A549 (cell line): Measurements from ENCODE around the gene ADA.

ENCODE experiments used
- CEBPB ChIP-seq, 2 experiments: fragments of >200 bp in 1 of 2; sonication (Bioruptor Twin) in 1 of 2; formaldehyde crosslinking in 1 of 2; IDR thresholded peaks; 2 replicates each; pipeline ENCODE4 v1.6.1; 2012 to 2016
- CHD4 ChIP-seq: fragments of 200-600 bp; sonication (generic); IDR thresholded peaks from 2 replicates; pipeline ENCODE4 v1.6.1; 2016; ENCODE audit warnings: antibody characterized with exemption, mild to moderate bottlenecking, borderline replicate concordance
- EP300 ChIP-seq, 2 experiments: fragments of >200 bp; sonication (Bioruptor Twin); formaldehyde crosslinking; IDR thresholded peaks; 2 replicates in 1 of 2; 3 replicates in 1 of 2; pipeline ENCODE4 v1.6.1; 2016 to 2017
- HDAC2 ChIP-seq: fragments of 200-600 bp; sonication (generic); IDR thresholded peaks from 2 replicates; pipeline ENCODE4 v1.6.1; 2016
- MAFK ChIP-seq: fragments of 450-650 bp; IDR thresholded peaks from 2 replicates; pipeline ENCODE4 v1.6.1; 2014; ENCODE audit not compliant: partially characterized antibody
- MYC ChIP-seq: IDR thresholded peaks from 2 replicates; pipeline ENCODE4 v1.6.1; 2012; ENCODE audit warnings: mild to moderate bottlenecking, inconsistent platforms, low read length, improper control_type of control experiment, borderline replicate concordance
- POLR2A ChIP-seq: IDR thresholded peaks from 2 replicates; pipeline ENCODE4 v1.6.1; 2012; ENCODE audit warnings: mild to moderate bottlenecking, low read length
- RFX5 ChIP-seq: fragments of 450-650 bp; IDR thresholded peaks from 2 replicates; pipeline ENCODE4 v1.7.1; 2014; ENCODE audit warnings: antibody characterized with exemption, mild to moderate bottlenecking, moderate library complexity
- SREBF2 ChIP-seq: fragments of 450-650 bp; IDR thresholded peaks from 2 replicates; pipeline ENCODE4 v1.6.1; 2014; ENCODE audit warnings: mild to moderate bottlenecking, moderate library complexity
- TP53 ChIP-seq: fragments of 250-450 bp; sonication (Bioruptor Pico); IDR thresholded peaks from 2 replicates; pipeline ENCODE4 v1.5.0; 2021; ENCODE audit warnings: mild to moderate bottlenecking, moderate library complexity
- ZSCAN20 ChIP-seq: fragments of 250-450 bp; sonication (Bioruptor Pico); IDR thresholded peaks from 2 replicates; pipeline ENCODE4 v1.8.0; 2022; ENCODE audit warnings: mild to moderate bottlenecking, moderate library complexity
- TF ChIP-seq, protein P1 (sequence below): fragments of >200 bp; sonication (Bioruptor Twin); formaldehyde crosslinking; IDR thresholded peaks from 3 replicates; pipeline ENCODE4 v1.5.1; 2016
- TF ChIP-seq, protein P2 (sequence below): fragments of 450-650 bp; IDR thresholded peaks from 2 replicates; pipeline ENCODE4 v1.6.1; 2014; ENCODE audit warnings: antibody characterized with exemption
- TF ChIP-seq, protein P3 (sequence below): IDR thresholded peaks from 2 replicates; pipeline ENCODE4 v1.6.1; 2012

DNA sequence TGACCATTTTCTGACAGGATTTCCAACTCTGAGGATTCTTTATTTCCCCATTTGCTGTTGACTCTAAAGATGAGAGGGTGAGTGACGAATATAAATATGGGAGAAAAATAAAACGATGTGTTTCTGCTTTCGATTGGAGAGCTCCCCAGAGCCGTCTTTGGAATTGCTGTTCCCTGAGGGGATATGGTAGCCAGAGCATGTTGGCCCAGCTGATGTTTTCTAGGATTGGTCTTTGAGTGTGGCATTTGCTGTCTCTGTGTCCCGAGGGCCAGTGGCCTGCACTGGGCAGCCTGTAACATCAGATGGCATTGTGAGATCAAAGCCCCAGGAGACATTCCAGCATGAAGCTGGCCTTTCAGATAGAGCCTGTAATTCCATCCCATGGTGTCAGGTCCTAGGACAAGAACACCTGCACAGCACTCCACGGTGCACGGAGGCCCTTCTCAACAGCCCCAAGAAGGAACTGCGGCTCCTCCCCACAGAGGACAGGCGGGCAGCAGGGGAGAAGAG lies 42.4 kb downstream of the ADA start:
- TF ChIP-seq HDAC2 (no peak), POLR2A (no peak), ZSCAN20 (no peak), EP300 (IDR thresholded peaks at IDR 0.05) (no peak), RFX5 (no peak), CHD4 (no peak), MYC (no peak), TP53 (CRISPR knock-in tag) (no peak), SREBF2 (no peak), MAFK (no peak), CEBPB (IDR thresholded peaks at IDR 0.05) (no peak)
- TF ChIP-seq, protein P1, sequence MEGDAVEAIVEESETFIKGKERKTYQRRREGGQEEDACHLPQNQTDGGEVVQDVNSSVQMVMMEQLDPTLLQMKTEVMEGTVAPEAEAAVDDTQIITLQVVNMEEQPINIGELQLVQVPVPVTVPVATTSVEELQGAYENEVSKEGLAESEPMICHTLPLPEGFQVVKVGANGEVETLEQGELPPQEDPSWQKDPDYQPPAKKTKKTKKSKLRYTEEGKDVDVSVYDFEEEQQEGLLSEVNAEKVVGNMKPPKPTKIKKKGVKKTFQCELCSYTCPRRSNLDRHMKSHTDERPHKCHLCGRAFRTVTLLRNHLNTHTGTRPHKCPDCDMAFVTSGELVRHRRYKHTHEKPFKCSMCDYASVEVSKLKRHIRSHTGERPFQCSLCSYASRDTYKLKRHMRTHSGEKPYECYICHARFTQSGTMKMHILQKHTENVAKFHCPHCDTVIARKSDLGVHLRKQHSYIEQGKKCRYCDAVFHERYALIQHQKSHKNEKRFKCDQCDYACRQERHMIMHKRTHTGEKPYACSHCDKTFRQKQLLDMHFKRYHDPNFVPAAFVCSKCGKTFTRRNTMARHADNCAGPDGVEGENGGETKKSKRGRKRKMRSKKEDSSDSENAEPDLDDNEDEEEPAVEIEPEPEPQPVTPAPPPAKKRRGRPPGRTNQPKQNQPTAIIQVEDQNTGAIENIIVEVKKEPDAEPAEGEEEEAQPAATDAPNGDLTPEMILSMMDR, result no peak
- TF ChIP-seq, protein P2, sequence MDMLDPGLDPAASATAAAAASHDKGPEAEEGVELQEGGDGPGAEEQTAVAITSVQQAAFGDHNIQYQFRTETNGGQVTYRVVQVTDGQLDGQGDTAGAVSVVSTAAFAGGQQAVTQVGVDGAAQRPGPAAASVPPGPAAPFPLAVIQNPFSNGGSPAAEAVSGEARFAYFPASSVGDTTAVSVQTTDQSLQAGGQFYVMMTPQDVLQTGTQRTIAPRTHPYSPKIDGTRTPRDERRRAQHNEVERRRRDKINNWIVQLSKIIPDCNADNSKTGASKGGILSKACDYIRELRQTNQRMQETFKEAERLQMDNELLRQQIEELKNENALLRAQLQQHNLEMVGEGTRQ, result no peak
- TF ChIP-seq, protein P3, sequence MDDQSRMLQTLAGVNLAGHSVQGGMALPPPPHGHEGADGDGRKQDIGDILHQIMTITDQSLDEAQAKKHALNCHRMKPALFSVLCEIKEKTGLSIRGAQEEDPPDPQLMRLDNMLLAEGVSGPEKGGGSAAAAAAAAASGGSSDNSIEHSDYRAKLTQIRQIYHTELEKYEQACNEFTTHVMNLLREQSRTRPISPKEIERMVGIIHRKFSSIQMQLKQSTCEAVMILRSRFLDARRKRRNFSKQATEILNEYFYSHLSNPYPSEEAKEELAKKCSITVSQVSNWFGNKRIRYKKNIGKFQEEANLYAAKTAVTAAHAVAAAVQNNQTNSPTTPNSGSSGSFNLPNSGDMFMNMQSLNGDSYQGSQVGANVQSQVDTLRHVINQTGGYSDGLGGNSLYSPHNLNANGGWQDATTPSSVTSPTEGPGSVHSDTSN, result no peak
